Calu3 (cell line): ENCODE results near the gene NT5DC2. TPM values are rescaled to one million over a fixed set of nuclear protein-coding genes. Genes with fewer than 3 reads are reported as not detected.

Experiments
- BruUV-seq: library from RNA; stranded (reverse); fragments of 400-500 nt; replicated peaks from 2 replicates; lab custom pipeline; 2021; lab: Mats Ljungman, UMichigan
- CTCF ChIA-PET: fragments of 300-600 bp; sonication (Branson Sonifier 250); formaldehyde crosslinking; loops from one replicate; lab custom pipeline; 2022; ENCODE audit warnings: antibody characterized with exemption; lab: Charles Lee
- DNase-seq: peaks from one replicate; pipeline ENCODE4 v3.0.0; 2022
- H3K27ac Mint-ChIP-seq: one replicate; pipeline ENCODE4 v1.8.0; 2022; ENCODE audit warnings: mixed read lengths; ENCODE audit not compliant: unreplicated experiment
- H3K27me3 Mint-ChIP-seq: one replicate; pipeline ENCODE4 v1.8.0; 2022; ENCODE audit warnings: mixed read lengths; ENCODE audit not compliant: unreplicated experiment
- H3K36me3 Mint-ChIP-seq: one replicate; pipeline ENCODE4 v1.8.0; 2022; ENCODE audit warnings: mild to moderate bottlenecking, moderate library complexity, mixed read lengths; ENCODE audit not compliant: insufficient read depth, unreplicated experiment
- H3K4me1 Mint-ChIP-seq: one replicate; pipeline ENCODE4 v1.8.0; 2022; ENCODE audit warnings: mild to moderate bottlenecking, low read depth, mixed read lengths; ENCODE audit not compliant: unreplicated experiment
- H3K4me3 Mint-ChIP-seq: one replicate; pipeline ENCODE4 v1.8.0; 2022; ENCODE audit warnings: mild to moderate bottlenecking, low read depth, moderate library complexity, mixed read lengths; ENCODE audit not compliant: unreplicated experiment
- H3K9me3 Mint-ChIP-seq: one replicate; pipeline ENCODE4 v1.8.0; 2022; ENCODE audit warnings: low read depth, mixed read lengths; ENCODE audit not compliant: unreplicated experiment
- intact Hi-C: fragments of 100-400 bp; cut with micrococcal nuclease; formaldehyde crosslinking; loops from one replicate; pipeline ENCODE4 v1.10.0; 2022; ENCODE audit not compliant: unreplicated experiment
- total RNA-seq: library from RNA; stranded (reverse); gene quantifications from 2 replicates; pipeline ENCODE4 v1.2.3, GENCODE V29; 2022
- TF ChIP-seq, protein P1 (sequence below): fragments of 200-600 bp; IDR thresholded peaks from one replicate; pipeline ENCODE4 v1.8.0; 2022; ENCODE audit warnings: antibody characterized with exemption; ENCODE audit not compliant: unreplicated experiment

Gene NT5DC2
- total RNA-seq, 1 experiment from 2014 or later, result 146 TPM

DNA sequence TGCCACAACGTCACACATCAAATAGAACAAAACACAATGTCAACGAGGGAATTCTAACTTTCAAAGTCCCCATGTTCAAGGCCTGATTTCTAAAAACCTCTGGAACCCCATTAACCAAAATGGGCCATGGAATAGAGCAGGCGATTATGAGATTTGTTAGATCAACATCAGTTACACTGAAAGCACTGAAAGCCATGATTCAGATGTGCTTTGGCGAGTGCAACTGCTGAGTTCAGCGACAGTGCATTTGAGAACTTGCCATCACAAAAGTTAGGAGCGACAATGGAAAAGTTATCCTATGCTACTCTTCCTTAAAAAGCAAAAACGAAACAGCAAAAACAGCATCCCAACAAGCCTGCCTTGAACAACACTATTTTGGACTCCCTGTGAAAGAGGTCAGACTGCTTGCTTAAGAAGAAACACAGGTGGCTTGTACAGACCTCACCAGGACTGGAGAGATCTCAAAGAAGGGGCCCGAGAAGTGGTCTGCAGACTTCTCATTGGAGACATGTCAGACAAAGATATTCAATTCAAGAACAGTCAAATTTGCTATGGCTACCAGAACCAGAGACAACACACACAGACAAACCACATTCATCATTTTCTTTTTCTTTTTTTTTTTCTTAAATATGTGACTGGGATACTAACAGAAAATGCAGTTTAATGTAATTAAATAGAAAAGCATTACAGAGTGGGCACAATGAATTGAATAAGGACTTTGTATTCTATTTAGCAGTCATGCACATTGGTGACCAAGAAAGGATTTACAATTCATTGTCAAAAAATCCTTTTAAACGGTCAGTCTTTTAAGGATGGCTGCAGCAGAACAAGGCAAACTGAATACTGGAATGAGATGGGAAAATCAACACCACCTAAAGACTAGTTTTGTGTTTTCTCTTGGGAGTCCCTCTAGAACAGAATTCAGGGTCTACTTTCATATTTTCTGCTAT lies 23.6 kb upstream of the NT5DC2 start:
- H3K9me3 Mint-ChIP-seq, result no peaks in the 10 kb centered on the region
- H3K36me3 Mint-ChIP-seq, result peaks cover 19% of the 10 kb centered on the region
- DNase-seq, result no peak
- H3K27ac Mint-ChIP-seq, result no peak overlapping the region
- no peaks in the 10 kb centered on the region for H3K4me1 Mint-ChIP-seq
- no peak overlapping the region for H3K4me3 Mint-ChIP-seq
- no peaks in the 10 kb centered on the region for H3K27me3 Mint-ChIP-seq
- CTCF ChIA-PET, result no interaction called here
- BruUV-seq, result no TSS peak
- intact Hi-C loops, result no loop called here
- TF ChIP-seq, protein P1, sequence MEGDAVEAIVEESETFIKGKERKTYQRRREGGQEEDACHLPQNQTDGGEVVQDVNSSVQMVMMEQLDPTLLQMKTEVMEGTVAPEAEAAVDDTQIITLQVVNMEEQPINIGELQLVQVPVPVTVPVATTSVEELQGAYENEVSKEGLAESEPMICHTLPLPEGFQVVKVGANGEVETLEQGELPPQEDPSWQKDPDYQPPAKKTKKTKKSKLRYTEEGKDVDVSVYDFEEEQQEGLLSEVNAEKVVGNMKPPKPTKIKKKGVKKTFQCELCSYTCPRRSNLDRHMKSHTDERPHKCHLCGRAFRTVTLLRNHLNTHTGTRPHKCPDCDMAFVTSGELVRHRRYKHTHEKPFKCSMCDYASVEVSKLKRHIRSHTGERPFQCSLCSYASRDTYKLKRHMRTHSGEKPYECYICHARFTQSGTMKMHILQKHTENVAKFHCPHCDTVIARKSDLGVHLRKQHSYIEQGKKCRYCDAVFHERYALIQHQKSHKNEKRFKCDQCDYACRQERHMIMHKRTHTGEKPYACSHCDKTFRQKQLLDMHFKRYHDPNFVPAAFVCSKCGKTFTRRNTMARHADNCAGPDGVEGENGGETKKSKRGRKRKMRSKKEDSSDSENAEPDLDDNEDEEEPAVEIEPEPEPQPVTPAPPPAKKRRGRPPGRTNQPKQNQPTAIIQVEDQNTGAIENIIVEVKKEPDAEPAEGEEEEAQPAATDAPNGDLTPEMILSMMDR, result no peak

- no peak for DNase-seq
- H3K36me3 Mint-ChIP-seq, result peaks cover 23% of the 10 kb centered on the region
- no peaks in the 10 kb centered on the region for H3K4me1 Mint-ChIP-seq
- no peak overlapping the region for H3K4me3 Mint-ChIP-seq
- H3K27me3 Mint-ChIP-seq, result no peaks in the 10 kb centered on the region
- H3K9me3 Mint-ChIP-seq, result no peaks in the 10 kb centered on the region
- BruUV-seq, result no TSS peak
- CTCF ChIA-PET, result no interaction called here
- H3K27ac Mint-ChIP-seq, result no peak overlapping the region
- intact Hi-C loops, result no loop called here
- TF ChIP-seq, protein P1, result no peak
These were observed 21.4 kb upstream of the NT5DC2 start for GRCh38 chr3:52555056-52555455.

DNA sequence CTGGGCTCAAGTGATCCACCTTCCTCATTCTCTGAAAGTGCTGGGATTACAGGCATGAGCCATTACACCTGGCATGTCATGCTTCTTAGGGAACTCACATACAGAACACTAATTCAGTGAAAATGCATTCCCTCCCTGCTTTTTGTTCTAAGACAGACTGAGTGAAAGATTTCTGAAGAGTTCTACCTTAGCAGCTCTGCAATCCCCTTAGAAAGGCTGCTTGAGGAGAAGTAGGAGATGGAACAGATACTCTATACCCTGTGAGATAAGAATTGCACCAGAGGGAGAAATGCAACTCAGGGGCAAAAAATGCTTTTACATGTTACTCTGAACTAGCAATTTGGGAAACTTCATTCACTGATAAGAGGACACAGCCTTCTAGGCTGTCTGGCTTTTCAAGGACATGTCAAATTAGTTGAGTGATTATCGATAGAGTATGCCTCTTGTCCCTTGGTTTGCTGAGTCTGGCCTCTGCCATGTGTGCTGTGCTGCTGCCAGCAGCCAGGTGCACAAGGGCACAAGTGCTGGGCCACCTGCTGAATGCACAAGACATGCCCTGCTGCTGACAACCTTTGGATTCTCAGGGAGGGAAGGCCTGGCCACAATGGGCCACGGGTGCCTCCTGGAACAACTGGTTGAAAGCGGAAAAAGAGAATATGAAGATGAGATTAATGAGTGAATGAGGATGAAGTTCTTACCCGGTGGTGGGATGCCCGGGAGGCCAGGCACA lies 20.5 kb upstream of the NT5DC2 start:
- Mint-ChIP-seq H3K27me3 (no peaks in the 10 kb centered on the region), H3K4me3 (no peak overlapping the region), H3K36me3 (peaks cover 22% of the 10 kb centered on the region), H3K9me3 (no peaks in the 10 kb centered on the region), H3K4me1 (no peaks in the 10 kb centered on the region), H3K27ac (no peak overlapping the region)
- intact Hi-C loops, result no loop called here
- CTCF ChIA-PET, result no interaction called here
- TF ChIP-seq, protein P1, result no peak
- BruUV-seq, result no TSS peak
- DNase-seq, result no peak

GRCh38 chr3:52552089-52552488 lies 18.4 kb upstream of the NT5DC2 start:
- Mint-ChIP-seq H3K27me3 (no peaks in the 10 kb centered on the region), H3K4me3 (no peak overlapping the region), H3K27ac (no peak overlapping the region), H3K4me1 (no peaks in the 10 kb centered on the region), H3K9me3 (no peaks in the 10 kb centered on the region), H3K36me3 (peaks cover 15% of the 10 kb centered on the region)
- TF ChIP-seq, protein P1, result no peak
- intact Hi-C loops, result no loop called here
- BruUV-seq, result no TSS peak
- peak; percentile 40 for DNase-seq
- CTCF ChIA-PET, result interaction anchor here (0.6 to 1.7 kb wide), 3 partner anchors 9 to 140 kb away, joined by 3 to 7 read pairs (median 3); no protein-coding TSS in a partner anchor
